HEK293 (cell line): ENCODE results near the gene SLC45A2.

Experiments used
- CTCF ChIA-PET: fragments of 350-600 bp; formaldehyde crosslinking; extraction: SDS; loops from one replicate; lab custom pipeline; 2021; ENCODE audit warnings: antibody characterized with exemption; lab: Yijun Ruan, JAX
- POLR2A ChIA-PET: fragments of 300-600 bp; formaldehyde crosslinking; extraction: SDS; loops from one replicate; lab custom pipeline; 2020; ENCODE audit warnings: antibody characterized with exemption, inconsistent platforms; lab: Yijun Ruan, JAX
- H3K27ac ChIP-seq: fragments of 200-500 bp; sonication (Bioruptor generic); 2 replicates; pipeline ENCODE4 v1.5.1; 2014; ENCODE audit warnings: low read depth, low read length, control low read depth, inconsistent platforms; ENCODE audit errors: extremely low read depth
- H3K36me3 ChIP-seq, 2 experiments: fragments of 200-500 bp in 1 of 2; sonication (Bioruptor generic) in 1 of 2; 1 replicate in 1 of 2; 2 replicates in 1 of 2; pipeline ENCODE4 v1.5.1; 2014 to 2017; ENCODE audit warnings: inconsistent platforms in 2 of 2, low read length in 2 of 2; ENCODE audit not compliant: control insufficient read depth in 2 of 2, insufficient read depth in 1 of 2
- H3K4me1 ChIP-seq: fragments of 200-500 bp; sonication (Bioruptor generic); 2 replicates; pipeline ENCODE4 v1.5.1; 2014; ENCODE audit warnings: mild to moderate bottlenecking, low read length, inconsistent platforms; ENCODE audit not compliant: control insufficient read depth, insufficient read depth
- H3K4me3 ChIP-seq: 2 replicates; pipeline ENCODE4 v1.5.1; 2011; ENCODE audit warnings: low read depth, mild to moderate bottlenecking, control low read depth, low read length, moderate library complexity
- H3K9me3 ChIP-seq: fragments of 200-500 bp; sonication (Bioruptor generic); 2 replicates; pipeline ENCODE4 v1.5.1; 2014; ENCODE audit warnings: low read depth, low read length, inconsistent platforms; ENCODE audit not compliant: control insufficient read depth, insufficient read depth
- BCL6B ChIP-seq: fragments of 450-650 bp; formaldehyde crosslinking; IDR thresholded peaks from 2 replicates; pipeline ENCODE4 v1.5.1; 2017; ENCODE audit warnings: missing biosample characterization, missing genetic modification characterization
- HIC1 ChIP-seq: fragments of 450-650 bp; formaldehyde crosslinking; IDR thresholded peaks from 2 replicates; pipeline ENCODE4 v1.5.1; 2016; ENCODE audit warnings: missing biosample characterization, missing genetic modification characterization
- SP3 ChIP-seq: fragments of 450-650 bp; formaldehyde crosslinking; IDR thresholded peaks from 2 replicates; pipeline ENCODE4 v1.5.1; 2016; ENCODE audit warnings: missing biosample characterization, missing genetic modification characterization
- TRIM28 ChIP-seq: IDR thresholded peaks from 2 replicates; pipeline ENCODE4 v1.6.1; 2011; ENCODE audit warnings: low read length, control low read depth, borderline replicate concordance
- ZNF157 ChIP-seq: fragments of 450-650 bp; formaldehyde crosslinking; IDR thresholded peaks from 2 replicates; pipeline ENCODE4 v1.5.1; 2016; ENCODE audit warnings: missing biosample characterization, missing genetic modification characterization
- ZNF16 ChIP-seq: fragments of 450-650 bp; formaldehyde crosslinking; IDR thresholded peaks from 2 replicates; pipeline ENCODE4 v1.5.1; 2016; ENCODE audit warnings: low read depth, missing biosample characterization, missing genetic modification characterization
- ZNF18 ChIP-seq: fragments of 450-650 bp; formaldehyde crosslinking; IDR thresholded peaks from 2 replicates; pipeline ENCODE4 v1.5.1; 2016; ENCODE audit warnings: missing biosample characterization, missing genetic modification characterization
- ZNF302 ChIP-seq: fragments of 450-650 bp; formaldehyde crosslinking; IDR thresholded peaks from 2 replicates; pipeline ENCODE4 v1.5.1; 2016; ENCODE audit warnings: missing biosample characterization, missing genetic modification characterization, low read depth
- ZNF354C ChIP-seq: fragments of 450-650 bp; formaldehyde crosslinking; IDR thresholded peaks from 2 replicates; pipeline ENCODE4 v1.5.1; 2016; ENCODE audit warnings: missing biosample characterization, missing genetic modification characterization, low read depth, borderline replicate concordance
- ZNF37A ChIP-seq: fragments of 450-650 bp; IDR thresholded peaks from 2 replicates; pipeline ENCODE4 v1.5.1; 2018; ENCODE audit warnings: missing biosample characterization, missing genetic modification characterization
- ZNF416 ChIP-seq: fragments of 450-650 bp; formaldehyde crosslinking; IDR thresholded peaks from 2 replicates; pipeline ENCODE4 v1.5.1; 2016; ENCODE audit warnings: missing biosample characterization, missing genetic modification characterization
- ZNF518A ChIP-seq: fragments of 450-650 bp; formaldehyde crosslinking; conservative IDR thresholded peaks from 2 replicates; pipeline ENCODE4 v1.5.1; 2016; ENCODE audit warnings: low read depth, missing biosample characterization, missing genetic modification characterization
- ZNF561 ChIP-seq: fragments of 450-650 bp; IDR thresholded peaks from 2 replicates; pipeline ENCODE4 v1.5.1; 2018; ENCODE audit warnings: missing biosample characterization, missing genetic modification characterization, borderline replicate concordance
- ZNF623 ChIP-seq: fragments of 450-650 bp; formaldehyde crosslinking; IDR thresholded peaks from 2 replicates; pipeline ENCODE4 v1.5.1; 2016; ENCODE audit warnings: missing biosample characterization, missing genetic modification characterization

SLC45A2 gene

GRCh38 chr5:33921002-33921401 is 63.5 kb downstream of the SLC45A2 start:
- ChIA-PET CTCF (interaction anchor here (1.0 to 1.7 kb wide), 2 partner anchors 14 to 76 kb away, joined by 4 read pairs; no protein-coding TSS in a partner anchor), POLR2A (no interaction called here)

More at GRCh38 chr5:33921002-33921401, 63.5 kb downstream of the SLC45A2 start:
- Histone ChIP-seq H3K9me3 (no peaks in the 10 kb centered on the region), H3K36me3 (no peaks in the 10 kb centered on the region), H3K4me1 (no peaks in the 10 kb centered on the region), H3K27ac (no peak overlapping the region), H3K4me3 (no peak overlapping the region)
- TF ChIP-seq ZNF157 (tag by site-specific recombination) (no peak), ZNF16 (tag by site-specific recombination) (no peak), ZNF416 (tag by site-specific recombination) (no peak), HIC1 (tag by site-specific recombination) (no peak), ZNF37A (tag by site-specific recombination) (no peak), ZNF623 (tag by site-specific recombination) (no peak), ZNF561 (no peak), BCL6B (tag by site-specific recombination) (no peak), ZNF302 (tag by site-specific recombination) (no peak), ZNF354C (tag by site-specific recombination) (no peak), ZNF18 (tag by site-specific recombination) (no peak), SP3 (tag by site-specific recombination) (no peak), TRIM28 (no peak), ZNF518A (tag by site-specific recombination) (no peak)
